Activated CD4-positive, CD25-positive, alpha-beta regulatory T cell treated with anti-CD3 and anti-CD28 coated beads, Interleukin-2, amount 50 U/mL, for 16 hours (primary cell): ENCODE data around the gene SLC7A5.
A peak's percentile ranks its signal among the peaks of the same experiment; 100 is the strongest.
"Not testable (repeated sequence)": the region's sequence is repeated elsewhere in the genome, so short reads cannot be mapped to it uniquely, and the experiment has no call there.

Experiments
- DNase-seq: peaks from one replicate; pipeline ENCODE4 v3.0.0-alpha.2; 2020; ENCODE audit warnings: low read depth, low spot score

The SLC7A5 gene

GRCh38 chr16:87888346-87888745, 19.0 kb upstream of the SLC7A5 start:
- DNase-seq = not testable (repeated sequence)

GRCh38 chr16:87887931-87888330, 18.6 kb upstream of the SLC7A5 start:
- not testable (repeated sequence) for DNase-seq

- not testable (repeated sequence) for DNase-seq
These were observed 16.2 kb upstream of the SLC7A5 start for GRCh38 chr16:87885371-87885967.

- no peak for DNase-seq
These were observed 13.2 kb upstream of the SLC7A5 start for GRCh38 chr16:87882436-87883019.

GRCh38 chr16:87881324-87882200, 12.3 kb upstream of the SLC7A5 start:
- DNase-seq = no peak

- no peak for DNase-seq
These were observed 10.9 kb upstream of the SLC7A5 start for GRCh38 chr16:87880117-87880696.

- not testable (repeated sequence) for DNase-seq
These were observed 10.2 kb upstream of the SLC7A5 start for GRCh38 chr16:87879411-87880013.

- no peak for DNase-seq
These were observed 9.4 kb upstream of the SLC7A5 start for GRCh38 chr16:87878704-87879103.

GRCh38 chr16:87877942-87878507, 8.7 kb upstream of the SLC7A5 start:
- DNase-seq = no peak

- DNase-seq = peak; percentile 54
These were observed 5.5 kb upstream of the SLC7A5 start for GRCh38 chr16:87874639-87875427.

GRCh38 chr16:87870418-87871291, 1.3 kb upstream of the SLC7A5 start:
- DNase-seq = not testable (repeated sequence)

GRCh38 chr16:87869879-87870417, 641 bp upstream of the SLC7A5 start:
- not testable (repeated sequence) for DNase-seq

- not testable (repeated sequence) for DNase-seq
These were observed 865 bp downstream of the SLC7A5 start for GRCh38 chr16:87868254-87869029.

- not testable (repeated sequence) for DNase-seq
These were observed 3.3 kb downstream of the SLC7A5 start for GRCh38 chr16:87865902-87866555.

- no peak for DNase-seq
These were observed 4.8 kb downstream of the SLC7A5 start for GRCh38 chr16:87864331-87864989.

- DNase-seq = not testable (repeated sequence)
These were observed 6.0 kb downstream of the SLC7A5 start for GRCh38 chr16:87863327-87863635.

GRCh38 chr16:87862597-87863326, 6.5 kb downstream of the SLC7A5 start:
- not testable (repeated sequence) for DNase-seq
